DND-41 (cell line): Measurements from ENCODE around the gene TMEM121B.
A peak's percentile ranks its signal among the peaks of the same experiment; 100 is the strongest.

ENCODE experiments used
- ATAC-seq: fragments of 200-7000 bp; cut with Tn5 transposase; 3 replicates; pipeline ENCODE4 v1.9.1; 2021; ENCODE audit warnings: low read depth; ENCODE audit not compliant: insufficient read depth
- DNase-seq: peaks from one replicate; pipeline ENCODE4 v3.0.0-alpha.2; 2020
- H2AFZ ChIP-seq: 2 replicates; pipeline ENCODE4 v1.6.0; 2012; ENCODE audit warnings: low read depth, low read length
- H3K27ac ChIP-seq: 2 replicates; pipeline ENCODE4 v1.5.1; 2012; ENCODE audit warnings: low read length, inconsistent platforms
- H3K27me3 ChIP-seq: fragments of 200-600 bp; sonication (generic); 2 replicates; pipeline ENCODE4 v1.6.0; 2012; ENCODE audit warnings: low read length, mild to moderate bottlenecking, inconsistent platforms; ENCODE audit not compliant: insufficient read depth, poor library complexity
- H3K36me3 ChIP-seq: 2 replicates; pipeline ENCODE4 v1.5.1; 2012; ENCODE audit warnings: low read length, inconsistent platforms; ENCODE audit not compliant: insufficient read depth
- H3K4me1 ChIP-seq: 2 replicates; pipeline ENCODE4 v1.5.1; 2012; ENCODE audit warnings: mild to moderate bottlenecking, low read length; ENCODE audit not compliant: insufficient read depth
- H3K4me2 ChIP-seq: 2 replicates; pipeline ENCODE4 v1.6.0; 2012; ENCODE audit warnings: mild to moderate bottlenecking, moderate library complexity, low read length, inconsistent platforms; ENCODE audit not compliant: insufficient read depth
- H3K4me3 ChIP-seq, 2 experiments: fragments of 200-600 bp in 1 of 2; shearing (Covaris generic) in 1 of 2; 2 replicates each; pipeline ENCODE4 v1.5.1; 2012 to 2016; ENCODE audit warnings: inconsistent platforms in 2 of 2, low read length in 2 of 2, mild to moderate bottlenecking in 2 of 2, low read depth in 1 of 2, moderate library complexity in 1 of 2
- H3K79me2 ChIP-seq: 2 replicates; pipeline ENCODE4 v1.6.0; 2012; ENCODE audit warnings: low read length, inconsistent platforms; ENCODE audit not compliant: insufficient read depth
- H3K9ac ChIP-seq: 2 replicates; pipeline ENCODE4 v1.6.0; 2012; ENCODE audit warnings: low read depth, mild to moderate bottlenecking, inconsistent platforms, low read length, moderate library complexity
- H3K9me3 ChIP-seq: 2 replicates; pipeline ENCODE4 v1.5.1; 2012; ENCODE audit warnings: low read length, moderate library complexity, mild to moderate bottlenecking, inconsistent platforms; ENCODE audit not compliant: insufficient read depth, severe bottlenecking
- H4K20me1 ChIP-seq: 2 replicates; pipeline ENCODE4 v1.6.0; 2012; ENCODE audit warnings: low read length; ENCODE audit not compliant: insufficient read depth
- CTCF ChIP-seq: IDR thresholded peaks from 2 replicates; pipeline ENCODE4 v1.5.1; 2012; ENCODE audit warnings: borderline replicate concordance, low read length, moderate library complexity, mild to moderate bottlenecking; ENCODE audit not compliant: poor library complexity, severe bottlenecking; ENCODE audit errors: extremely low read depth
- EZH2 ChIP-seq: IDR thresholded peaks from 3 replicates; pipeline ENCODE4 v1.6.1; 2012; ENCODE audit warnings: borderline replicate concordance, low read depth, mild to moderate bottlenecking, moderate library complexity, low read length, inconsistent platforms; ENCODE audit not compliant: severe bottlenecking

Gene TMEM121B

DNA sequence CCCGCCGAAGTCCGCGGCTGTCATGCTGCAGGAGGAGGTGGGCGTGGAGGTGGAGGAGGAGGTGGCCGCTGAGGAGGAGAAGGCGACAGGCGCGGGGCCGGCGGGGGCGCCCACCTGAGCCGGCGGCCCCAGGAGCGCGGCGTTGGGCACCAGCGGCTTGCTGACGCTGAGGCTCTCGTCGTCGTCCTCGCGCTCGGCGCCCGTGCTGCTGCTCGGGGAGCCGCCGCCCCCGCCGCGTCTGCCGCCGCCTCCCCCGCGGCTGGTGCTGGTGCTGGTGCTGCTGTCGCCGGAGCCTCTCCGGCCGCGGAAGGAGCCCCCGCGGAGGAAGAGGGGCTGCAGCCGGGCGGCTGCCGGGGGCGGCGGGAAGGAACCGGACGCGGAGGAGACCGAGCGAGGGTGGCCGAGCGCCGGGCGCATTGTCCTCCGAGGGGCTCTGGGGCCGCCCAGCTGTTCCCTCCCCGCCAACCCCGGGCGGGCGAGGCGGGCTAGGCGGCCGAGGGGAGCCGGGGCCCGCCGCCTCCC is 388 bp downstream of the TMEM121B start:
- Histone ChIP-seq H3K27ac (no peak overlapping the region), H2AFZ (0 out of 2 replicates have a peak overlapping the region, but pooled peaks have one; percentile 23), H3K4me3 (peak overlapping the region; percentile 18 to 46; a peak in 3 of 4 replicates), H3K36me3 (no peaks in the 10 kb centered on the region), H3K9me3 (no peaks in the 10 kb centered on the region), H3K27me3 (peaks cover 14% of the 10 kb centered on the region), H3K4me2 (peak overlapping the region; percentile 64), H3K79me2 (no peaks in the 10 kb centered on the region), H3K9ac (peak overlapping the region; percentile 45), H3K4me1 (peaks cover 47% of the 10 kb centered on the region), H4K20me1 (no peaks in the 10 kb centered on the region; the same call in 1 of the 2 replicates)
- no peak for ATAC-seq
- peak; percentile 15 for DNase-seq
- TF ChIP-seq EZH2 = no peak
- TF ChIP-seq CTCF = no peak

DNA sequence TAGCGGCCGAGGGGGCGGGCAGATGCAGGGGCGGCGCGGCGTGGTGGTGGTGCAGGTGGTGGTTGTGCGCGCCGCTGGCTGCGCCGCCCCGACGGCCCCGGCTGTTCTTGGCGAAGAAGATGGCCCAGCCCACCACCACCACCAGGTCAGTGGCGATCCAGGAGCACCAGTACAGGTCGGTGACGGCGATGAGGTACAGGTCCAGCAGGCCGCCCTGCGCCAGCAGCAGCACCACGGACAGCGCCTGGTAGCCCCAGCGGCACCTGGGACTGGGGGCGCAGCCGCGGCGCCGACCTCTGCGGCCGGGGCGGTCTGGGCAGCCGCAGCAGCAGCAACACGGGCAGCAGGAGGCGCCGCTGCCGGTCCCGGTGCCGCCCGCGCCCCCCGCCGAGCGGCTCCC is 879 bp downstream of the TMEM121B start:
- DNase-seq = peak; percentile 55
- no peak overlapping the region for H2AFZ ChIP-seq
- TF ChIP-seq CTCF = no peak
- TF ChIP-seq EZH2 = no peak
- H3K4me3 ChIP-seq = peak overlapping the region in 1 of 2 experiments; percentile 46; a peak in 2 of 4 replicates
- peak overlapping the region; percentile 64 for H3K4me2 ChIP-seq
- no peaks in the 10 kb centered on the region; the same call in 1 of the 2 replicates for H4K20me1 ChIP-seq
- H3K79me2 ChIP-seq = no peaks in the 10 kb centered on the region
- no peak overlapping the region for H3K27ac ChIP-seq
- H3K27me3 ChIP-seq = peaks cover 14% of the 10 kb centered on the region
- ATAC-seq = peak; percentile 34
- no peaks in the 10 kb centered on the region for H3K9me3 ChIP-seq
- no peaks in the 10 kb centered on the region for H3K36me3 ChIP-seq
- no peak overlapping the region; the same call in 1 of the 2 replicates for H3K9ac ChIP-seq
- peaks cover 52% of the 10 kb centered on the region for H3K4me1 ChIP-seq

DNA sequence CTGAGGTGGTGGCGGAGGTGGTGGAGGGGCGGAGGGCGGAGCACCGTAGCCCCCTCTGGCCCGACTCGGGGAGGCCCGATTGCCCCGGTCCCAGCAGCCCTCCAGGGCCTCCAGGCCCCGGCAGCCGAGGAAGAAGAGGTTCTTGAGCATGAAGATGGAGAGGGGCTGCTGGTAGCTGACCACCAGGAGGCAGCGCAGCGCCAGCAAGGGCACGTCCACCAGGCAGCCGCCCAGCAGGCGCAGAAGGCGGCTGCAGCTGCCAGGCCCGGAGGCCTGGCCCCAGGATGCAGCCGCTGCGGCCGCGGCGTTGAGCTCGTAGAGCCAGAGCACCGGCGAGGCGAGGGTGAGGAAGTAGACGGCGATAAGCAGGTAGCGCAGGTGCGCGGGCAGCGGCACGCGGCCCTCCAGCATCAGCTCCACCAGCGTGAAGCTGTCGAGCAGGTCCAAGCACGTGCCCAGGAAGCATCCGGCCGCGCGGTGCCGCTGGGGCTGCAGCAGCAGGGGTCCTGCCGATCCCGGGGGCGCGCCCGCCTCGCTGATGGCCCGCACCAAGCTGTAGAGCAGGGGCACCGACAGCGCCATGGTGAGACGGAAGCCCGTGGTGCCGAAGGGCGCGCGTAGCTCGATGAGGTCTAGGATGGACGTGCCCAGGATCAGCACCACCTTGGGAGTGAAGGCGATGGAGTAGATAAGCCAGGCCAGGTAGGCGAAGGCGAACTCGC is 1.5 kb downstream of the TMEM121B start:
- no peaks in the 10 kb centered on the region; the same call in 1 of the 2 replicates for H4K20me1 ChIP-seq
- H3K4me3 ChIP-seq = no peak overlapping the region
- H3K27me3 ChIP-seq = peaks cover 14% of the 10 kb centered on the region
- DNase-seq = no peak
- H3K4me1 ChIP-seq = peaks cover 58% of the 10 kb centered on the region
- no peak overlapping the region for H3K9ac ChIP-seq
- H3K79me2 ChIP-seq = no peaks in the 10 kb centered on the region
- TF ChIP-seq EZH2 (no peak), CTCF (peak; percentile 43)
- H2AFZ ChIP-seq = no peak overlapping the region
- ATAC-seq = no peak
- H3K27ac ChIP-seq = no peak overlapping the region
- no peak overlapping the region for H3K4me2 ChIP-seq
- H3K36me3 ChIP-seq = no peaks in the 10 kb centered on the region
- H3K9me3 ChIP-seq = no peaks in the 10 kb centered on the region
